Measurements from ENCODE around the gene THEM4.
A peak's percentile ranks its signal among the peaks of the same experiment; 100 is the strongest.

- TF ChIP-seq CTCF (IDR thresholded peaks at IDR 0.05) = no peak
- TF ChIP-seq POLR2A (IDR thresholded peaks at IDR 0.05) = peak in 1 of 2 donors; percentile 59
These were observed 4.3 kb downstream of the THEM4 start for GRCh38 chr1:151905070-151905442.
